A673 (cell line): ENCODE measurements around the gene PIGQ.

Experiments
- CTCF ChIP-seq: fragments of 300-800, 200-600 bp; sonication (generic); conservative IDR thresholded peaks from 2 replicates; pipeline ENCODE4 v1.5.1; 2017; ENCODE audit warnings: low read depth, mild to moderate bottlenecking, antibody characterized with exemption, low read length, moderate library complexity, mixed read lengths
- EZH2 ChIP-seq: fragments of 200-600 bp; sonication (generic); IDR thresholded peaks from 2 replicates; pipeline ENCODE4 v1.6.1; 2017; ENCODE audit warnings: borderline replicate concordance, low read depth, mild to moderate bottlenecking, mixed read lengths, antibody characterized with exemption, low read length; ENCODE audit not compliant: poor library complexity, severe bottlenecking

GRCh38 chr16:627454-628239 is 57.9 kb downstream of the PIGQ start:
- TF ChIP-seq CTCF (no peak), EZH2 (no peak)
